HG03045 (cell line): ENCODE measurements around the gene C19orf67.

Source experiments
- ATAC-seq: cut with Tn5 transposase; IDR thresholded peaks from one replicate; pipeline ENCODE4 v1.9.1; 2021; ENCODE audit warnings: mild to moderate bottlenecking, moderate library complexity; ENCODE audit not compliant: unreplicated experiment

The C19orf67 gene

DNA sequence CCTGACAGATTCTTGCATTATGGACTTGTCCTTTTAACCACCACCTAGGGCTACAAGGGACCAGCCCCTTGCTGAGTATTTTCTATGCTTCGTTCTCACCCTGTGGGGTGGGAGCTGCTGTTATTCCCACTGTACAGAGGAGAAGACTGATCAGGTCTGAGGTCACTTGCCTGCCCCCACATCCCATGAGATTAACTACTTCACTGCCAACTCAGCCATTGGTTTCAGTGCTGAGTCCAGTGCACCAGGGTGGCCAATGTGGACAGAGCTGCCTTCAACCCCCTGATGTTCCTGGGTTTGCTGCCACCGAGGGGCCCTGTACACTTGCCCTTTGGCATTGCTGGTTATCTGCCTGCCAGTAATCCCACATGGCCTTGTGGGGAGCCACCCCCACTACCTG lies 25.1 kb upstream of the C19orf67 start:
- no peak for ATAC-seq

DNA sequence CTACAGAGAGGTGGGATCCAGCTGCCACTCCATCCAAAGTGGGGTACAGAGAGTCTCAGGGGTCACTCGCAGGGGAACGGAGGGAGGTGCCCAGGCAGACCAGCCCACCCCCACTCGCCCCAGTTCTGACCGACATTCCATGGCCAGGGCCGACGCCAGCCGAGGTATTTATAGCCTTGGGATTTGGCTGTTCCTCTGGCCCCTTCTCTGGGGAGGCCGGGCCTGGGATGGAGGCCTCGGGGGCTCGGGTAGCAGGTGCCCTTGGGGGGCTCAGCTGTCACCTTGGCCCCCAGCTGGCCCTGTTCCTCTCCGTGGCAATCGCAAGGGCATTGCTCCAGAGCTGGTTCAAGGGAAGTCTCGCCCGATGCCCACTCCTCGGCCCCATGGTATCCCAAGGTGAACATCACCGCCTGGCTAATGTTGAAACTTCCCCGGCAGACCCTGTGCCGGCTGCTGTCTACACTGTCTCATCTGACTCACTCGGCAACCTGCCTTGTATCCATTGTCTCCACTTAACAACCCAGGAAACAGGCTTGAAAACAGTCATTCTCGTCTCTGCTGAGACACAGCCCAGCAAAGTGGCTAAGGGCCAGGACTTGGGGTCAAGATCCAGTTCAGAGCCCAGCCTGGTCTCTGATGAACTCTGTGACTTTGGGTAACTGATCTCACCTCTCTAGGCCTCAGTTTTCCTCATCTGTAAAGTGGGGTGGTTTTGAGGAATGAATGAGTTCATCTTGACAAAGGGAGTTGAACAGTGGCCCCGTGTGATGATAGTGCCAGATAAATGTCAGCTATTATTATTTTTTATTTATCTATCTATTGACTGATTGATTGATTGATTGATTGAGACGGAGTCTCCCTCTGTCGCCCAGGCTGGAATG lies 22.2 kb upstream of the C19orf67 start:
- no peak for ATAC-seq

DNA sequence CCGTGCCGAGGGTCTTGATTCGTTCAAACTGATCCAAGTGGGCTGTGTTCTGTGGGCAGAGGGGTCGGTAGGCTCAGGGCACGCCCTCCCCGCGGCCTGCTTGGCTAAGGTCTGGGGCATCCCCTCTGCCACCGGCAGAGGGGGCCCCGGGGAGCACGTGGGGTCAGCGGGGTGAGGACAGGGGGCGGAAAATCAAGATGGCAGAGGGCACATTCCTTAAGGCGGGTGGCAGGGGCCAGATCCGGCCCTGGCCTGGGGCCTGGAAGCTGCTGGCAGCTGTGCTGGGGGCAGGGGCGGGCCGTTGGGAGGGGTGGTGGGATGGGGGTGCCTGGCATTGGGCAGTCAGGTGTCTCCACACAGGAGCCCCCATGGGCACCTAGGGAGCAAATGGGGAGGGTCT lies 21.3 kb upstream of the C19orf67 start:
- no peak for ATAC-seq

DNA sequence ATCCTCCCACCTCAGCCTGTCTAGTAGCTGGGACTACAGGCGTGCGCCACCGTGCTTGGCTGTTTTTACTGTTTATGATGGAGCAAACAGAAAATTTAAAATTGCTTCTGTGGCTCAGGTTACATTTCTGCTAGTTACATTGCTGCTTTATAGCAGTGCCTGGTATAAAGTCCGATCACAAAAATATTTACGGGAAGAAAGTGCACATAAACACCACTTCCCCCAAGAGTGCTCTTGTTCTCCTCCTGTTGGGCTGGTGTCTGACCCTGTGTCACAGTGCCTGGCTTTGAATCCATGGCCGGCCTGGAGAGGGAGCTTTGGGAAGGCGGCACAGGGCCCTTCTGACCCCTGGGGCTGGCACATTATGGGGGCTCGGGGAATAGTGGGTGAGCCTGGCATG lies 20.1 kb upstream of the C19orf67 start:
- ATAC-seq: no peak

DNA sequence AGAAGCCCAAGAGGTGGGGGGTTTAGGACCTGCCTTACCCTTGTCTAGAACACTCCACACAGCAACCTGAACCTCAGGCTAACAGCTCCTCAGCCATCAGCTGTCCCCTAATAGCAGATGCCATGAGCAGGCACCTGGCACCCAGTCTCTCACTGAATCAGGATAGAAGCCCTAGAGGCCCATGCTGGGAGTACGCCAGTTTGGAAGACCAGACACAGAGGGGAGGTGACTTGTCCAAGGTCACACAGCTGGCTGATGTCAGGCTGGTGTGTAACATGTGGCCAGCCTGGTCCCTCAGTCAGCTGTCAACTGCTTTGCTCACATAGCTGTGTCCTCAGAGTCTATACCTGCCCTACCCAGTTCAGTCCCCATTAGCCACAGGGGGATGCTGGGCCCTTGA lies 17.7 kb upstream of the C19orf67 start:
- no peak for ATAC-seq

DNA sequence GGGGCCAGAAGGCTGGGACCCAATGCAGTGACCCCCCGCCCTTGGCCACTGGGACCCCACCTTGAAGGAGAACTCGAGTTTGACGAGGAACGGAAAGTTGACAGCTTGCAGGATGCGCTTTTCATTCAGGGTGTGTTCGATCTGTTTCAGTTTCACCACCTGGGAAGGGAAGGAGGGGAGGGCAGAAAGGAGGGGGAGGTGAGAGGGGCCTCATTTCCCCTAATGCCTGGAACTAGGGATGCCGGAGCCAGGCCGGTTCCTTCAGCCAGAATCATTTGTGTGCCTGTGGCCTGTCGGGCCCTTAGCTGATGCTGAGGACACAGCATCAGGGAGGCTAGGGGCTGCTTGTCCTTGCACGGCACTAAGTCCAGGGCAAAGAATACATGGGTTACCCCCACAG lies 17.2 kb upstream of the C19orf67 start:
- ATAC-seq: no peak

DNA sequence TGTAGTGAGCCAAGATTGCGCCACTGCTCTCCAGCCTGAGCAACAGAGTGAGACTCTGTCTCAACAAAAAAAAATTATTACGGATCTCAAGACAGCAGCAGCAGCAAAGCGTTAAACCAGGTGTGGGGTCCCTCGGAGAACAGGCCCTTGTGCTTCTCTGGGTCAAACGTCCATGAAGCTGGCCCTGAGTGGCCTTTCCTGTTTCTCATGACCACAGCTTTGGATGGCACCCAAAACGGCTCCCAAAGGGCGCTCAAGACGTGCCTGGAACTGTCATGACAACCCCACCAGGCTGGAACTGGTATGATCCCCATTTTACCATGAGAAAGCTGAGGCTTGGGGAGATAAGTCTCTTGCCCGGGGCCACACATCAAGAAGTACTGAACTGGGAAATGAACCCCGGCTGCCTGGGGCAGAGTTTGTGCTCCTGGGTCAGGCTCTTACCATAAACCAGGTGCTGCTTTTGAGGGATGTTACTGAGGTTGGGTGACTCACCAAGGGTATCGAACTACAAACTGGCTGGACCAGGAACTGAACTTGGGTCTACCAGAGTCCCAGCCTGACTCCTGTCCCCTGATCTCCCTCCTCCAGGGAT lies 16.6 kb upstream of the C19orf67 start:
- ATAC-seq: no peak

DNA sequence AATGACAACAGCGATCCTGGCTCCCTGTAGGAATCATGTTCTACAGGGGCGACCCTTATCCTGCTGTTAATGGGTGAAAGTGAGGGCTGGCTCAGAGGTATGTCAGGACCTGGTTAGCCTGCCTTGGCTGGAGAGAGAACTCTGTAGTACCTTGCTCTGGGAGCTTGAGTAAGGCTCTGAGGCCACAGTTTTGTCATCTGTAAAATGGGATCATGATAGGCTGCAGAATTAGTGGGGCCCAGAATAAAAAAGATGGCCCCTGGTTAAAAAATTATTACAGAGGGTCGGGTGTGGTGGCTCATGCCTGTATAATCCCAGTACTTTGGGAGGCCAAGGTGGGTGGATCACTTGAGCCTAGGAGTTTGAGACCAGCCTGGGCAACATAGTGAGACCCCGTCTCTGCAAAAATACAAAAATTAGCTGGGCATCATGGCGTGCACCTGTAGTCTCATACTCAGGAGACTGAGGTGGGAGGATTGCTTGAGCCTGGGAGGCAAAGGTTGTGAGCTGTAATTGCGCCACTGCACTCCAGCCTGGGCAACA lies 15.5 kb upstream of the C19orf67 start:
- ATAC-seq: no peak

DNA sequence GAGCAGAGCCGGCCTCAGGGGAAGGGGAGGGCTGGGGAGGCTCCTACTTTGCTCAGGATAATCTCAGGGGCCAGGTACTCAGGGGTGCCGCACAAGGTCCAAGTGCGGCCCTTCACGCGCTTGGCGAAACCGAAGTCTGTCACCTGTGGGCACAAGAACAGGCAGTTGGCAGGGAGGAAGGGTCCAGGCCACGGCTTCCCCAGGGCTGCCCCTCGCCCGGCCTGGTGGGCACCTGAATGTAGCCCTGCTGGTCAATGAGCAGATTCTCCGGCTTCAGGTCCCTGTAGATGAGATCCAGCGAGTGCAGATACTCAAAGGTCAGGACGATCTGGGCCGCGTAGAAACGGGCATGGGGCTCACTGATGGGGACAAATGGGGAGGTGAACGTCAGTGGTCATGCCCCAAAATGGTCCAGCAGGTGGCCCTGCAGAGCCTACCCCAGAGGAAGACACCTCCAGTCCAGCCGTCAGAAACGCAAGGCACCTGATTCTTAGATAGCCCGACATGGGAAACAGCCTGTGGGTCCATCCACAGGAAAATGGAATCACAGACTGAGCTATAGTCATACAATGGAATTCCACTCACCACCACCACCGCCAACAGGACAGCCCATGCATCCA lies 12.1 kb upstream of the C19orf67 start:
- ATAC-seq: no peak

DNA sequence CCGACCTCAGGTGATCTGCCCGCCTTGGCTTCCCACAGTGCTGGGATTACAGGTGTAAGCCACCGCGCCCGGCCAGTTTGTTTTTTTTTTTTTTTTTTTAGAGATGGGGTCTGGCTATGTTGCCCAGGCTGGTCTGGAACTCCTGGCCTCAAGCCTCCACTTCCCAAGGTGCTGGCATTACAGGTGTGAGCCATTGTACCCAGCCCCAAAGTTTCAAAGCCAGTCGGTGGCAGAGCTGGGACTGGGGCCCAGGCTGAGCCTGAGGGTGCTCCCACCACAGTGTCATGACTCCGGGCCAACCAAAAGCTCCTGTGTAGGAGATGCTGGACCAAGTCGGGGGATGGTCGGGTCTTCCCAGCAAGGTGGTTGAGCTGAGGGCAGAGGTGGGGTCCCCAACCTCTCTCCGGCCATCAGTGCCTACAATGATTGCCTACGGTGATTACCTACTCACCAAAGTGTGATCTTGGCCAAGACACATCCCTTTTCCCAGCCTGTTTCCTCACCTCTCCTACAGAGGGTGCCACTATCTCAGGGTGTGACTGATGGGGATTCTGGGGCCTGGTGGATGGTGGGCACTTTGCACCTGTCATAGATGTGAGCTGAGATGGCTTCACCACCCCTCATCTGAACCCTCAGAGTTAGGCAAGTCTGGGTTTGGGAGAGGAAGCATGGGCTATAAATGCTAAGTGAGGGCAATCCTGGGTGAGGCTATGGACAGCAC lies 10.8 kb upstream of the C19orf67 start:
- ATAC-seq: no peak

DNA sequence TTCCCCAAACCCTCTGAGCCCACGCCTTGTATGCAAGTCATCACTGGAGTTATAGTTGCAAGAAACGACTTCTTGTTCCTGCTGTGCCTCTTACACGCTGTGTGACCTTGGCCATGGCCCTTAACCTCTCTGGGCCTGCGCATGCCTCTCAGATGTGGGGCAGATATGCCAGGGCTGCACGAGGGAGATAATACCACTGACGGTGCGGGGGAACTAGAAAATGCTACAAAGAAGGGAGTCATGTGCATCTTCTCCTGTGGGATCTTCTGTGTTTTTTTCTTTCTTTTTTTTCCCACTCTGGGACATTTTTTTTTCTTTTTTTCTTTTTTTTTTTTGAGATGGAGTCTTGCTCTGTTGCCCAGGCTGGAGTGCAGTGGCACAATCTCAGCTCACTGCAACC lies 9.3 kb upstream of the C19orf67 start:
- no peak for ATAC-seq

DNA sequence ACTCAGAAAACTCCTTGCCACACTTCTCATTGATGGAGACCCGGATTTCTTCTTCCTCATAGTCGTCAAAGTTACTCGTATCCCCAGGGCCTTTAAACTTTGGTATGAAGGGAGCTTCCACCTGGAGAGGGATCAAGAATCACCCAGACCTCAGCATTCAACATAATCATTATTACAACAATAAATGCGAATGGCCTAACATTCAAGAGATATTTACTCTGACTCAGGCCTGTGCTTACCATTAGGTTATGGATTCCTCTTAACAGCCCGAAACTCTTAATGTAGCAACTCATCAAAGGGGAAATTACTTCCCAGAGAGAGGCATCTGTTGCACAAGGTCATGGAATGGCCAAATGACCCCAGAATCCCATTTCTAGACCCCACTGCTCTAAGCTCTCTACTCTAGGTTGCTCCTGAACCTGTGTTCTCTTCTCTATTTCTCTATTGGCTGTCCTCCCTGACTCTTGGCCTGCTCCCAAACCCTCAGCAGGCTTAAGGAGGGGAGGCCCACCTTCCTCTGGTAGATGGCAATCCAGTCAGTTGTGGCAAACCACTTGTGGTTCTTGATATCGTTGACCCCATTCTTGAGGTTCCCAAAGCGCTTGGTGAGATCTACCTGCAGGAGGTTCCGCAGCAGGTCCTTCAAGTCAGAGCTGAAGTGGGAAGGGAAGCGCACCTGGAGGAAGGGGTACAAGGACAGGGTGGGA lies 7.7 kb upstream of the C19orf67 start:
- ATAC-seq: no peak

DNA sequence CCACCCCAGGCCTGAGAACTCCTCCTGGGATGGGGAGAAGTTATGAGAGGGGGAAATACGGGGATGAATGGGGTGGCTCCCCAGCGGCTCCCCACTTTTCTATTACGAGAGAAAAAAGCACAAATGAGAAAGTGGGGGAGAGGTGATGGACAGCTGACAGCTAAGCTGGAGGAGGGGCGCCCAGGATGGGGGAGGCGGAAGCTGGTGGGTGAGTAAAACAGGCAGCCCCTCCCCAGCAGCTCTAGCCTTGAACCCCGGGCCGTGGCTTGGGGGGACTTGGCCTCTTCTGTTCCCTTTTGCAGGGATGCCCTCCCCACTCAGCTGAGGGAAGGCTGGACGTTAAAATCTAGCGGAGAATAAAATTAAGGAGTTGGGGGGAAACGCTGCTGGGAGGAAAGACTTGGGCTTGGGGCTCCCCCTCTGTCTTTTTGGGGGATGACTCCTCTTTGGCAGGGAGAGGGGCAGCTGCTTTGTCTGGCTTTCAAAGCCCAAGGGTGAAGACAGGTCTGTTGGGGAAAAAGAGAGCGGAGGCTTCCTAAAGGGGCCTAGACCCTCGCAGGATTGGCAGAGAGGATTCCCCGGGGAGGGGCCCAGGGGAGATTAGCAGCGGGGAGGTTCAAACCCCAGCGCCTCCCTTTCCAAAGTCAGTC lies 6.4 kb upstream of the C19orf67 start:
- peak; percentile 10 for ATAC-seq

DNA sequence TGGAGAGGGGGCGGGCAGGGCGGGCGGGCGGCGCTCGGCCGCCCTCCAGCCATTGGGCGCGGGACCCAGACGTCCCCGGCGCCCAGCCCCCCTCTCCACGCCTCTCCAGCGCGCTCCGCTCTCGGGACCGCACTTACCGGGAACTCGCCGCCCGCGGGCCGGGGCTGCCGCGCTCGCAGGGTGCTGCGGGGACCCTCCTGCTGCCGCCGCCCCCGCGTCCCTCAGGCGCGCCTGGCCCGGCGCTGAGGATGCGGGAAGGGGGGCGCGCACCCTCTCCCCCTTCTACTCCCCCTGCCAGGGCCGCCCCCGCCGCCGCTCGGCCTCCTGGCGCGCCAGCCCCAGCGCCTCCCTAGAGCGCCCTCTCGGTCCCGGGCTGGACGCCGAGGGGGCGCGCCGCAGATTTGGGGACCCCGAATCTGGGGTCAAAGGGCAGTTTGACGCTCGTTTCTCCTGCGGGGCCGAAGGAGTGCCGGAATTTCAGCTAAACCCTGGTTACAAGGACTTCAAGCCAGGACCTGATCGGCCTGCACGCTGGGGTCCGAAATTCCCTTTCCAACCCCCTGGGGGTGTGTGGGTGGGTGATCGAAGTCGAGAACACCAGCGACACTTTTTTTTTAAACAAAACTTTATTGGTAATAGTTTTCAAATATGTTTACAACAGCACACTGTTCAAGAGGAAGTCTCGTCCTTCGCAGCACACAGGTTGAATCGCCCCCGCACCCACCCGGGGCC lies 5.7 kb upstream of the C19orf67 start:
- peak; percentile 53 for ATAC-seq

DNA sequence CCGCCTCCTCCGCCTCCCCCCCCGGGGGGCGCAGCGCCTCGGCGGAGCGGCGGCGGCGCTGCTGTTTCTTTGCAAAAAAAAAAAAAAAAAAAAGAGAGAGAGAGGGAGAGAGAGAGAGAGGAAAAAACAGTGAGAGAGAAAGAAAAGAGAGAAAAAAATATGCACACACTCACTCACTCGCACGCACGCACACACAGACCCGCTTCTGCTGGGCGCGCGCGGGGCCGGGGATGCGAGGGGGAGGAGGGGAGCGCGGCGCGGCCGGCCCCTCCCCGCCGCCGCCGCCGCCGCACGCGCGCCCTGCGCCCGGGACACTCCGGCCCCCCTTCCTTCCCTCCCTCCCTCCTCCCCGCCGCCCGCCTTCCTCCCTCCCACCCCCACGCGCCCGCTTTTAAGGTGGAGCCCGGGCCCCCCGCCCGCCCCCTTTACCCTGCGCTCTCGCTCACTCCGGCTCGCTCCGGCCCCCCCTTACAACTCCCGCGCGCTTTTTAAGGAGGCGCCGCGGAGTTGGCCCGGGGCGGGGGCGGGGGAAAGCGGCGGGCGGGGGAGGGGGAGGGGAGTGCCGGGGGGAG lies 5.0 kb upstream of the C19orf67 start, which contains the start of gene SAMD1:
TSS of gene SAMD1 (minus strand) at position 243 of the 572 bp plus-strand sequence.
- peak; percentile 45 for ATAC-seq

DNA sequence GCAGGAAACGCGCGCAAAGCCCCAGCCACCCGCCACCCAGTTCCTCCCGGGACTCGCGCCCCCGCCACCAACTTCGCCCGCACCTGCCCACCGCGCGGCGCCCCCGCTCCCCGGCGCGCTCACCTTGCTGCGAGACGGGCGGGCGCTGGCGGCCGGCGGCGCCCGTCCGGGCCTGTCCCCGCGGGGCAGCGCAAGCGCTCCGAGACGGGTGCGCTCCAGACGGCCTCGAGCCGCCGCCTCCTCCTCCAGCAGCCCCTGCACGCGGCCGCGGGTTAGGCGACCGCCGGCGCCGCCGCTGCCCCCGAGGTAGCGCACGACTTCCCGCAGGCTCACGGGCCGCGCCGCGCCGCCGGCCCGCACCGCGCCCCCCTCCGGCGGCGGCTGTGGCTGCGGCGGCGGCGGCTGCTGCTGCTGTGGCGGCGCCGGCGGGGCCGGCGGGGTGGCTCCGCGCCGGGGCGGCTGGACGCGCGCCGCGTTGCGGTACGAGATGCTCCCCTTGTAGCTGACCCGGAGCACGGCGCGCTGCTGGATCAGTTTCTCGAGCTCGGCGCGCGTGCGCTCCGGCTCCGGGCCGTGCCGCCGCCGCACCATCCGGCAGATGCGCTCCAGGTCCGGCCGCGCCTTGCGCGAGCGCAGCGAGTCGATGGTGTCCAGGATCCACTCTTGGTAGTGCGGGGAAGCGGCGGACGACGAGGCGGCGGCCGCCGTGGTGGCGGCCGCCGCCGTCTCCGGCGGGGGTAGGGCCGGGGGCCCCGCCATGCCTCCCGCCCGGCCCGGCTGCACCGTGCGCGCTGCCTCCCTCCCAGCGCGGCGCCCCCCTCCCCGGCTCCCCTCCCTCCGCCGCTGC lies 4.3 kb upstream of the C19orf67 start:
- ATAC-seq: peak; percentile 19

DNA sequence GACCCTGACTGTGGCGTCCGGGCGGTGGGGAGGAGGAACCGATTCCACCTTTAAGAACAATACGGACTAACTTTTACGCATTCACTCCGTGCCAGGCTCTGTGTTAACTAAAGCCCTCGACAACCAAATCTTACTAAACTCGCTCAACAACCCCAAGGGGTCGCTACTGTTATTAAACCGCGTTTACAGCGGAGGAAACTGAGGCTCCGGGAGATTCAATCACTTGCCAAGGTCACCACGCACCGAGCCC lies 3.8 kb upstream of the C19orf67 start:
- no peak for ATAC-seq

DNA sequence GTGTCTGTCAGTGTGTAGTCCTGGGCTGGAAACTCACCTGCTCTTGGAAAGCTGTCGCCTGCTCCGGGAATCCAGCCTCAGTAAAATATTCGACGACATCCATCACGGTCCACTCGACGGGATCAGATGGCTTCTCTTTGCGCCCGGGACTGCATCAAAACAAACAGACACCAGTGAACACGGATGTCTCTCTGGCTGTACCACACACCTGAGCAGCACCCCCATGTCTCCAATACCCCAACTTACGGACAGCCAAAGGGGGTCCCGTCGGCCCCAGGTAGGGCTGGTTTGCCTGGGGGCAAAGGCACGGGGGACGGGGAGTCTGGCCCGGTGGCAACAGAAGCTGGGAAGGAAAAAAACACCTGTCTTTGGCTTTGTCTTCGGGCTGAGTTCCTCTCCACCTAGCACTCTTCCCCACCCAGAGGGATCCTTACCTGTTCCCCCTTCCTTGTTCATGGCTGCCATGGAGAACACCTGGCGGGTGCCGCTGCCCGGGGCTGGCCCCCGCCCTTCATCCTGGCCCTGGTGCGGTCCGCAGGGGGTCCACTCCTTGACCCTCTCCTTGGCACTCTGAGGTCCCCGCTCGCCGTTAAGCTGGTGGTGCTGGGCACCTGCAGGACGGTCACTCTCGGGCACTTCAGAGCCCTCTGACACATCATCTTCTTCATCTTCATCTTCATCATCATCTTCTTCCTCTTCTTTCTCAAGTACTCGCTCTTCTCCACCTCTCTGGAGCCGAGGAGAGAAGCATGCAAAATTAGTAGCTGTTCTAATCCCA lies 3.2 kb upstream of the C19orf67 start:
- no peak for ATAC-seq
